ENCODE results near the gene MYF6. TPM values are rescaled to one million over a fixed set of nuclear protein-coding genes. Genes with fewer than 3 reads are reported as not detected.

Gene MYF6
- total RNA-seq, 4 donors from 2014 or later = not detected

DNA sequence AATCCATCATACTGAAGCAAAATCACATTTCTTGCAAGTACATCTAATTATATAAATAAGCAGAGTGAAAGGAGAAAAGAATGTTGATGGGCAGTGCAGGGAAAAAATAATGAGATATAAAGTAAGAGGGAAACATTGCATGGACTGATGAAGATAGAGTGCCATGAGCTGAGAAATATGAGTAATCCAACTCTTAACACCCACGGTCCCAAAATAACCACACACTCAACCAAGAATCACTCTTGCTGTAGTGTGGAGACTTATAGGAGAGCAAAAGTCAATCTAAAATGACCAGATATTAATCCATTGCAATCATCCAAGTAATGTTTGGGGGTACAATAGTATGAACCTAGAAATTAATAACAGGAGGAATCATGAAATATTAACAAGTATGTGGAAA, 49.4 kb downstream of the MYF6 start:
- DNase-seq = no peak
- Histone ChIP-seq H3K27me3 (no peaks in the 10 kb centered on the region), H3K36me3 (no peaks in the 10 kb centered on the region), H3K9me3 (no peaks in the 10 kb centered on the region), H3K4me1 (no peaks in the 10 kb centered on the region), H3K27ac (no peak overlapping the region), H3K4me3 (replicated peaks in 1 of 3) (no peak overlapping the region)
- WGBS, 2 donors = 60 to 80% methylated on average over 1 of the region's 1 CpG
- intact Hi-C loops (cut with DNase I) = no loop called here
- TF ChIP-seq POLR2A (IDR thresholded peaks at IDR 0.05) = no peak
- TF ChIP-seq, protein P1, sequence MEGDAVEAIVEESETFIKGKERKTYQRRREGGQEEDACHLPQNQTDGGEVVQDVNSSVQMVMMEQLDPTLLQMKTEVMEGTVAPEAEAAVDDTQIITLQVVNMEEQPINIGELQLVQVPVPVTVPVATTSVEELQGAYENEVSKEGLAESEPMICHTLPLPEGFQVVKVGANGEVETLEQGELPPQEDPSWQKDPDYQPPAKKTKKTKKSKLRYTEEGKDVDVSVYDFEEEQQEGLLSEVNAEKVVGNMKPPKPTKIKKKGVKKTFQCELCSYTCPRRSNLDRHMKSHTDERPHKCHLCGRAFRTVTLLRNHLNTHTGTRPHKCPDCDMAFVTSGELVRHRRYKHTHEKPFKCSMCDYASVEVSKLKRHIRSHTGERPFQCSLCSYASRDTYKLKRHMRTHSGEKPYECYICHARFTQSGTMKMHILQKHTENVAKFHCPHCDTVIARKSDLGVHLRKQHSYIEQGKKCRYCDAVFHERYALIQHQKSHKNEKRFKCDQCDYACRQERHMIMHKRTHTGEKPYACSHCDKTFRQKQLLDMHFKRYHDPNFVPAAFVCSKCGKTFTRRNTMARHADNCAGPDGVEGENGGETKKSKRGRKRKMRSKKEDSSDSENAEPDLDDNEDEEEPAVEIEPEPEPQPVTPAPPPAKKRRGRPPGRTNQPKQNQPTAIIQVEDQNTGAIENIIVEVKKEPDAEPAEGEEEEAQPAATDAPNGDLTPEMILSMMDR (IDR thresholded peaks at IDR 0.05) = no peak

Other genes starting within 250 kb of the MYF6 start
- not detected for gene MYF5, start 9.3 kb downstream of the MYF6 start, total RNA-seq
- gene LIN7A, start 230.3 kb downstream of the MYF6 start, total RNA-seq = 10 to 100 TPM in 3 of 4 donors, 1 to 10 TPM in 1; 7.9 to 21.4 (median 18.4) TPM